Activated naive CD4-positive, alpha-beta T cell treated with anti-CD3 and anti-CD28 coated beads, Interleukin-2, amount 10 ng/mL, durations not matched to agents 7 days and 5 days (primary cell): ENCODE measurements around the gene NFE2L2.

Experiments used
- CTCF ChIA-PET: fragments of 350-600 bp; sonication (Branson Sonifier 250); formaldehyde crosslinking; loops from one replicate; lab custom pipeline; 2021; ENCODE audit warnings: antibody characterized with exemption; lab: Charles Lee
- DNase-seq: peaks from one replicate; pipeline ENCODE4 v3.0.0-alpha.2; 2020
- H3K27ac Mint-ChIP-seq: one replicate; pipeline ENCODE4 v1.8.0; 2021; ENCODE audit warnings: mild to moderate bottlenecking, moderate library complexity, mixed read lengths
- H3K27me3 Mint-ChIP-seq: one replicate; pipeline ENCODE4 v1.8.0; 2021; ENCODE audit warnings: mild to moderate bottlenecking, mixed read lengths
- H3K36me3 Mint-ChIP-seq: one replicate; pipeline ENCODE4 v1.8.0; 2021; ENCODE audit warnings: mixed read lengths
- H3K4me1 Mint-ChIP-seq: one replicate; pipeline ENCODE4 v1.8.0; 2021; ENCODE audit warnings: mixed read lengths
- H3K4me3 Mint-ChIP-seq: one replicate; pipeline ENCODE4 v1.8.0; 2021; ENCODE audit warnings: mild to moderate bottlenecking, moderate library complexity, mixed read lengths
- H3K9me3 Mint-ChIP-seq: one replicate; pipeline ENCODE4 v1.8.0; 2021; ENCODE audit warnings: mixed read lengths

Gene NFE2L2

GRCh38 chr2:177289824-177290628 is 25.5 kb upstream of the NFE2L2 start:
- CTCF ChIA-PET: interaction anchor here (1.1 to 7.3 kb wide), 4 partner anchors 23 to 125 kb away, joined by 4 to 120 read pairs (median 14); partner anchors contain the start of gene NFE2L2
- peaks cover 63% of the 10 kb centered on the region for H3K4me1 Mint-ChIP-seq
- H3K9me3 Mint-ChIP-seq: no peaks in the 10 kb centered on the region
- H3K27me3 Mint-ChIP-seq: no peaks in the 10 kb centered on the region
- DNase-seq: peak; percentile 52
- H3K27ac Mint-ChIP-seq: peak overlapping the region; percentile 97
- H3K36me3 Mint-ChIP-seq: peaks cover 5% of the 10 kb centered on the region
- H3K4me3 Mint-ChIP-seq: peak overlapping the region; percentile 64

- H3K36me3 Mint-ChIP-seq: peaks cover 5% of the 10 kb centered on the region
- CTCF ChIA-PET: interaction anchor here (1.3 to 2.5 kb wide), 3 partner anchors 8 to 24 kb away, joined by 4 to 15 read pairs (median 14); no protein-coding TSS in a partner anchor
- H3K9me3 Mint-ChIP-seq: no peaks in the 10 kb centered on the region
- peaks cover 49% of the 10 kb centered on the region for H3K4me1 Mint-ChIP-seq
- no peak overlapping the region for H3K27ac Mint-ChIP-seq
- no peak for DNase-seq
- H3K27me3 Mint-ChIP-seq: no peaks in the 10 kb centered on the region
- H3K4me3 Mint-ChIP-seq: no peak overlapping the region
Measured at GRCh38 chr2:177287814-177288213, 23.3 kb upstream of the NFE2L2 start.

- H3K4me1 Mint-ChIP-seq: peaks cover 40% of the 10 kb centered on the region
- no peaks in the 10 kb centered on the region for H3K9me3 Mint-ChIP-seq
- H3K27ac Mint-ChIP-seq: no peak overlapping the region
Measured at GRCh38 chr2:177285892-177286715, 21.6 kb upstream of the NFE2L2 start.

GRCh38 chr2:177284531-177284930 is 20.0 kb upstream of the NFE2L2 start:
- peaks cover 5% of the 10 kb centered on the region for H3K36me3 Mint-ChIP-seq
- H3K27me3 Mint-ChIP-seq: no peaks in the 10 kb centered on the region
- no peak overlapping the region for H3K4me3 Mint-ChIP-seq
- no peak overlapping the region for H3K27ac Mint-ChIP-seq
- no peaks in the 10 kb centered on the region for H3K9me3 Mint-ChIP-seq
- CTCF ChIA-PET: interaction anchor here (2.0 kb wide), 1 partner anchor 19 kb away, joined by 7 read pairs; the partner anchor contains the start of gene NFE2L2
- DNase-seq: no peak
- H3K4me1 Mint-ChIP-seq: peaks cover 29% of the 10 kb centered on the region

More at GRCh38 chr2:177285892-177286715, 21.6 kb upstream of the NFE2L2 start:
- Mint-ChIP-seq H3K4me3 (no peak overlapping the region), H3K36me3 (peaks cover 5% of the 10 kb centered on the region), H3K27me3 (no peaks in the 10 kb centered on the region)
- no peak for DNase-seq
- CTCF ChIA-PET: interaction anchor here (1.0 to 2.0 kb wide), 4 partner anchors 10 to 23 kb away, joined by 3 to 11 read pairs (median 6); partner anchors contain the start of gene NFE2L2

- CTCF ChIA-PET: interaction anchor here (1.3 to 3.3 kb wide), 5 partner anchors 9 to 23 kb away, joined by 3 to 19 read pairs (median 8); partner anchors contain the start of gene NFE2L2
- H3K4me1 Mint-ChIP-seq: peaks cover 23% of the 10 kb centered on the region
Measured at GRCh38 chr2:177283906-177284305, 19.4 kb upstream of the NFE2L2 start.

GRCh38 chr2:177282787-177283572 is 18.5 kb upstream of the NFE2L2 start:
- Mint-ChIP-seq H3K4me3 (no peak overlapping the region), H3K9me3 (no peaks in the 10 kb centered on the region), H3K4me1 (peaks cover 20% of the 10 kb centered on the region), H3K36me3 (peaks cover 5% of the 10 kb centered on the region), H3K27me3 (no peaks in the 10 kb centered on the region), H3K27ac (no peak overlapping the region)
- DNase-seq: no peak
- CTCF ChIA-PET: interaction anchor here (1.2 to 3.3 kb wide), 8 partner anchors 10 to 118 kb away, joined by 3 to 19 read pairs (median 5); partner anchors contain the start of gene NFE2L2

More at GRCh38 chr2:177283906-177284305, 19.4 kb upstream of the NFE2L2 start:
- Mint-ChIP-seq H3K27ac (no peak overlapping the region), H3K4me3 (no peak overlapping the region), H3K36me3 (peaks cover 5% of the 10 kb centered on the region), H3K9me3 (no peaks in the 10 kb centered on the region), H3K27me3 (no peaks in the 10 kb centered on the region)
- DNase-seq: no peak

- Mint-ChIP-seq H3K27ac (no peak overlapping the region), H3K9me3 (no peaks in the 10 kb centered on the region), H3K27me3 (no peaks in the 10 kb centered on the region), H3K4me3 (no peak overlapping the region), H3K4me1 (peaks cover 20% of the 10 kb centered on the region), H3K36me3 (peaks cover 5% of the 10 kb centered on the region)
- CTCF ChIA-PET: interaction anchor here (1.2 to 3.3 kb wide), 7 partner anchors 10 to 117 kb away, joined by 3 to 19 read pairs (median 7); partner anchors contain the start of gene NFE2L2
- no peak for DNase-seq
Measured at GRCh38 chr2:177282181-177282641, 17.7 kb upstream of the NFE2L2 start.

- Mint-ChIP-seq H3K4me3 (no peak overlapping the region), H3K27ac (no peak overlapping the region), H3K36me3 (peaks cover 5% of the 10 kb centered on the region), H3K27me3 (no peaks in the 10 kb centered on the region), H3K9me3 (no peaks in the 10 kb centered on the region), H3K4me1 (peaks cover 20% of the 10 kb centered on the region)
- no peak for DNase-seq
- CTCF ChIA-PET: interaction anchor here (1.2 to 3.3 kb wide), 6 partner anchors 9 to 117 kb away, joined by 3 to 19 read pairs (median 8); partner anchors contain the start of gene NFE2L2
Measured at GRCh38 chr2:177281400-177282180, 17.1 kb upstream of the NFE2L2 start.

GRCh38 chr2:177279847-177280246 is 15.3 kb upstream of the NFE2L2 start:
- DNase-seq: no peak
- Mint-ChIP-seq H3K4me1 (peaks cover 14% of the 10 kb centered on the region), H3K27ac (no peak overlapping the region), H3K9me3 (no peaks in the 10 kb centered on the region), H3K36me3 (no peaks in the 10 kb centered on the region), H3K4me3 (no peak overlapping the region), H3K27me3 (no peaks in the 10 kb centered on the region)
- CTCF ChIA-PET: interaction anchor here (1.0 to 1.2 kb wide), 2 partner anchors 9 to 15 kb away, joined by 3 to 5 read pairs; partner anchors contain the start of gene NFE2L2

- CTCF ChIA-PET: no interaction called here
- peaks cover 13% of the 10 kb centered on the region for H3K4me1 Mint-ChIP-seq
- DNase-seq: no peak
- H3K36me3 Mint-ChIP-seq: no peaks in the 10 kb centered on the region
- no peak overlapping the region for H3K27ac Mint-ChIP-seq
- no peak overlapping the region for H3K4me3 Mint-ChIP-seq
- no peaks in the 10 kb centered on the region for H3K27me3 Mint-ChIP-seq
- H3K9me3 Mint-ChIP-seq: no peaks in the 10 kb centered on the region
Measured at GRCh38 chr2:177275743-177276055, 11.2 kb upstream of the NFE2L2 start.

GRCh38 chr2:177275040-177275742 is 10.7 kb upstream of the NFE2L2 start:
- no peak overlapping the region for H3K4me3 Mint-ChIP-seq

GRCh38 chr2:177273408-177273807 is 8.9 kb upstream of the NFE2L2 start:
- CTCF ChIA-PET: interaction anchor here (1.2 to 3.9 kb wide), 5 partner anchors 9 to 31 kb away, joined by 5 to 19 read pairs (median 10); partner anchors contain the start of gene NFE2L2
- no peak overlapping the region for H3K4me3 Mint-ChIP-seq
- no peaks in the 10 kb centered on the region for H3K36me3 Mint-ChIP-seq
- no peaks in the 10 kb centered on the region for H3K9me3 Mint-ChIP-seq
- H3K27me3 Mint-ChIP-seq: no peaks in the 10 kb centered on the region
- peaks cover 24% of the 10 kb centered on the region for H3K4me1 Mint-ChIP-seq
- DNase-seq: no peak
- H3K27ac Mint-ChIP-seq: no peak overlapping the region

More at GRCh38 chr2:177275040-177275742, 10.7 kb upstream of the NFE2L2 start:
- H3K9me3 Mint-ChIP-seq: no peaks in the 10 kb centered on the region
- DNase-seq: no peak
- CTCF ChIA-PET: no interaction called here
- peaks cover 15% of the 10 kb centered on the region for H3K4me1 Mint-ChIP-seq
- no peaks in the 10 kb centered on the region for H3K36me3 Mint-ChIP-seq
- H3K27ac Mint-ChIP-seq: no peak overlapping the region
- no peaks in the 10 kb centered on the region for H3K27me3 Mint-ChIP-seq
